Ishikawa (cell line): ENCODE measurements around the gene GARIN5B.

Experiments
- CEBPB ChIP-seq: IDR thresholded peaks from 2 replicates; pipeline ENCODE4 v1.6.1; 2012
- CREB1 ChIP-seq: IDR thresholded peaks from 2 replicates; pipeline ENCODE4 v1.6.1; 2012; ENCODE audit warnings: low read depth
- EP300 ChIP-seq: IDR thresholded peaks from 2 replicates; pipeline ENCODE4 v1.6.1; 2012; ENCODE audit warnings: borderline replicate concordance
- TAF1 ChIP-seq: IDR thresholded peaks from 2 replicates; pipeline ENCODE4 v1.6.1; 2012; ENCODE audit warnings: low read depth, mild to moderate bottlenecking
- TEAD4 ChIP-seq: IDR thresholded peaks from 2 replicates; pipeline ENCODE4 v1.6.1; 2012
- TF ChIP-seq, protein P1 (sequence below): IDR thresholded peaks from 2 replicates; pipeline ENCODE4 v1.6.1; 2012

DNA sequence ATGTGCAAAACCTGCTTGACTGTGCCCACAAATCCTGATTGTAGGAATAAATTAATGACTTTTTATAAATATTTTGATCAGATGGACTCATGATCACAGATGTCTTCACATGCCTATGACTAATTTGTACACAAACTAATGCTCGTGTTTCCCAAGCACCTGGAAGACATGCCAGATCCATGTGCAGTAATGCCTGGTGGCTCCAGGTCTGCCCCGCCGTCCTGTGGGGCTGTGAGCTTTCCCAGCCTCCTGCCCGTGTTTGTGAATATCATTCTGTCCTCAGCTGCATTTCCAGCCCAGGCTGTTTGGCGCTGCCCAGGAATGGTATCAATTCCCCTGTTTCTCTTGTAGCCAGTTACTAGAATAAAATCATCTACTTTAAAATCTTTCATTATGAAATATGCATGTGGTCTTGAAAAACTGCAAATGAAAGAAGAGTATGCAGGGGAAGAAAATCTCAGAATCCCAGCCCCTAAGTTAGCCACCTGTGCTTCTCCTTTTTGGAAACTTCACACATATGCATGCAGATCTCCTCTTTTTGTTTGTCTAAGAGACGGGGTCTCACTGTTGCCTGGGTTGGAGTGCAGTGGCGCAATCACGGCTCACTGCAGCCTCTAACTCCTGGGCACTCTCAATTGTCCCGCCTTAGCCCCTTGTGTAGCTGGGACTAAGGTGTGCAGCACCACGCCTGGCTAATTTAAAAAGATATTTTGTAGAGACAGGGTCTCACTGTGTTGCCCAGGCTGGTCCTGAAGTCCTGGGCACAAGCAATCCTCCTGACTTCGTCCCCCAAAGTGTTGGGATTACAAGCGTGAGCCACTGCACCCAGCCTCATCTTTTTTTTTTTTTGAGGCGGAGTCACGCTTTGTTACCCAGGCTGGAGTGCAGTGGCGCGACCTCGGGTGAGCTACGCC is 28.9 kb upstream of the GARIN5B start:
- TF ChIP-seq CREB1, result no peak
- TF ChIP-seq TEAD4, result no peak
- TF ChIP-seq, protein P1, sequence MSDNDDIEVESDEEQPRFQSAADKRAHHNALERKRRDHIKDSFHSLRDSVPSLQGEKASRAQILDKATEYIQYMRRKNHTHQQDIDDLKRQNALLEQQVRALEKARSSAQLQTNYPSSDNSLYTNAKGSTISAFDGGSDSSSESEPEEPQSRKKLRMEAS, result no peak
- TF ChIP-seq TAF1, result no peak
- 0 out of 2 replicates have a peak, but pooled peaks have one; percentile 17 for TF ChIP-seq CEBPB
- TF ChIP-seq EP300, result no peak
